ENCODE data around the gene GLI2. TPM values are rescaled to one million over a fixed set of nuclear protein-coding genes. Genes with fewer than 3 reads are reported as not detected.

The GLI2 gene
- total RNA-seq, 2 donors from 2014 or later = 4.9 to 5.4 TPM

DNA sequence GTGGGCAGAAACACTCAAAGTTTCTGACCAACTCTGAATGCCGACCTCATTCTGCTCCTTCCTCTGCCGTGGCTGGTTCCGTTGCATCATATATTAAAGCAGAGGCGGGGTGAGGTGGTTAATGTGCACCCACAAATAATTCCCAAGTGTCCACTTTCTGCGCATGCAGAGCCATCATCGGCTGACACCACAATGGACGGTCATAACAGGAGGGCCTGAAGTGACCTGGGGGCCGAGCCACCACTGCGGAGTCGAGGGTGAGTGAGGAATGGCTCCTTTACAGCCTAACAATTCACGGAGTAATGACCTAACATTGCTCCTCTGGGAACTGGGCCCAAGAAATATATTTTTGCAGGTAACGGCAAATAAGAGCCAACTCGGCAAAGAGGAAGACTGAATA lies 32.9 kb upstream of the GLI2 start:
- no peaks in the 10 kb centered on the region for H3K4me1 ChIP-seq (ENCODE audit: control insufficient read depth in 1 of 2, low read depth in 2 of 2)
- H3K36me3 ChIP-seq = no peaks in the 10 kb centered on the region
- H3K27me3 ChIP-seq (replicated peaks; ENCODE audit: insufficient read depth) = no peaks in the 10 kb centered on the region
- ATAC-seq (ENCODE audit: insufficient number of reproducible peaks, low FRiP score, low read depth) (no peak), DNase-seq (ENCODE audit: low spot score) (no peak)
- no peaks in the 10 kb centered on the region for H3K9me3 ChIP-seq
- no peak overlapping the region for H3K4me3 ChIP-seq
- no peak for TF ChIP-seq CTCF (IDR thresholded peaks at IDR 0.05)
- H3K27ac ChIP-seq = no peak overlapping the region

DNA sequence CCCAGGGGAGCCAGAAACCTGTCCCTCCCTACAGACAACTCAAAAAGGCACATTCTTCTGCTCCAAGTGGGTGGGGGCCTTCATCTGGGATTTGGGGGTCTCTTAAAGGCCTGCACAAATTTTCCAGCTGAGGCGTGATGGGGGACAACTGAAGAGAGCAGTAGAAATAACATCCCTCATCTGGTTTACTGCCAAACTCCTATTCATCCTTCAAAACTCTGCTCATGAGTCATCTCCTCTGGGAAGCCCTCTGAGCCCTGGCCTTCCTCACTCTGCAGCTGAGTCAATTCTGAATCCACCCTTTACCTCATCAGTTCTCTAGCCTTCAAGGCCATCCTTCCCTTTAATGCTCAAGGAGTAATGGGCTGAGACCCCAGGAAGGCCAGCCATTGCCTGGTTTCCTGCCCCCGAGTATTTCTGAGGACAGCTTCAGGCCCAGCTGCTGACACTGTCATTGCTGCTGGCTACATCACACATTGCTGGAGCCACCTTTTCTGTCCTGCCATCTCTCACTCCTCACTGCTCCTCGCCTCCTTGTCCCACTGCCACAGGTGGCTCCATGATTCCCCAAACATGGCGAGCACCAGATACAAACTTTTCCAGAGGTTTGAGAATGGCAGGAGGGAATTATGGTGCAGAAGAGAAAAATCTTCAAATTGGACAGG lies 32.2 kb upstream of the GLI2 start:
- no peaks in the 10 kb centered on the region for H3K9me3 ChIP-seq
- ATAC-seq (ENCODE audit: insufficient number of reproducible peaks, low FRiP score, low read depth) (no peak), DNase-seq (ENCODE audit: low spot score) (no peak)
- TF ChIP-seq CTCF (IDR thresholded peaks at IDR 0.05) = no peak
- no peak overlapping the region for H3K4me3 ChIP-seq
- no peaks in the 10 kb centered on the region for H3K36me3 ChIP-seq
- no peak overlapping the region for H3K27ac ChIP-seq
- H3K27me3 ChIP-seq (replicated peaks; ENCODE audit: insufficient read depth) = no peaks in the 10 kb centered on the region
- no peaks in the 10 kb centered on the region for H3K4me1 ChIP-seq (ENCODE audit: control insufficient read depth in 1 of 2, low read depth in 2 of 2)

DNA sequence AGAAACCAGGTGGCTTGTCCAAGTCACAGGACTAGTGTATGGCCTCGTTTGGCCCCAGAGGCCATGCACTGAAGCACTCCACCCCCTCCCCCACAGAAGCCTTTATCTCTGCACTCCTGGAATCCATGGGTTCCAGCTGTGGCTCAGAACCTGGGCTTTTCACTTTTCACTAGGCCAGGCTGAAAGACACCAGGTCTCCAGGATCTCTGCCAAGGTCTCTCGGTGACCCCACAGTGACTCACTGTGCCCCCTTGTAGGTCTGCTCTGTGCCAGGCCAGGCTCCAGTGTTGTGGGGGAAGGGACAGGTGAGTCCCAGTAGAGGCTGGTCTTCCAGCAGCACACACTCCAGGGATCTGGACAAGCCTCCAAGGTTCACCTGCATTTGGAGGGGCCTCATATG lies 31.0 kb upstream of the GLI2 start:
- no peak for TF ChIP-seq CTCF (IDR thresholded peaks at IDR 0.05)
- no peaks in the 10 kb centered on the region for H3K36me3 ChIP-seq
- no peak for ATAC-seq (ENCODE audit: insufficient number of reproducible peaks, low FRiP score, low read depth)

GRCh38 chr2:120707816-120708215 lies 27.9 kb upstream of the GLI2 start:
- Histone ChIP-seq H3K4me3 (no peak overlapping the region), H3K36me3 (no peaks in the 10 kb centered on the region), H3K4me1 (ENCODE audit: control insufficient read depth in 1 of 2, low read depth in 2 of 2) (no peaks in the 10 kb centered on the region), H3K27ac (no peak overlapping the region), H3K27me3 (replicated peaks; ENCODE audit: insufficient read depth) (no peaks in the 10 kb centered on the region), H3K9me3 (no peaks in the 10 kb centered on the region)
- DNase-seq (ENCODE audit: low spot score) (no peak), ATAC-seq (ENCODE audit: insufficient number of reproducible peaks, low FRiP score, low read depth) (no peak)
- no peak for TF ChIP-seq CTCF (IDR thresholded peaks at IDR 0.05)

More for the DNA sequence above, 31.0 kb upstream of the GLI2 start:
- H3K4me3 ChIP-seq = no peak overlapping the region
- no peak for DNase-seq (ENCODE audit: low spot score)
- no peaks in the 10 kb centered on the region for H3K4me1 ChIP-seq (ENCODE audit: control insufficient read depth in 1 of 2, low read depth in 2 of 2)
- H3K9me3 ChIP-seq = no peaks in the 10 kb centered on the region
- H3K27ac ChIP-seq = no peak overlapping the region
- H3K27me3 ChIP-seq (replicated peaks; ENCODE audit: insufficient read depth) = no peaks in the 10 kb centered on the region

DNA sequence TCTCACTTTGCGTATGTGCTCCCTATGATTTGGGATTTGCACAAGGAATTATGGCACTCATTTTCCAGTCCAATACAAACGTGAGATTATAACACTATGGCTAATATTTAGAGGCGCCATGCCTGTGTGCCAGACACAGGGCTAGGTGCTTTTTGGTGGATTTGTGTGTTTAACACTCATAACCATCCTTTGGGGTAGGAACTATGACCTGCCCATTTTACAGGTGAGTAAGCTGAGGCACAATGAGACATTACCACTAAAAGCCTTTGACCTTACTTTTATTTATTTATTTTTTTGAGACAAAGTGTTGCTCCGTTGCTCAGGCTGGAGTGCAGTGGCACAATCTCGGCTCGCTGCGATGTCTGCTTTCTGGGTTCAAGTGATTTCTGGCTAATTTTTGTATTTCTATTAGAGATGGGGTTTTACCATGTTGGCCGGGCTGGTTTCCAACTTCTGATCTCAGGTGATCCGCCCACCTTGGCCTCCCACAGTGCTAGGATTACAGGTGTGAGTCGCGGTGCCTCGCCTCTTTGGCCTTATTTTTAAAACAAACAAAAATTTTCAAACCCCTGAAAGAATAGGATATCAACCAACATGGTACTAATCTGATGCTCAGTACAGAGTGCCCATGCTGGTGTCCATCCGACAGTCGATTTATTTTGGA lies 26.6 kb upstream of the GLI2 start:
- Histone ChIP-seq H3K4me3 (no peak overlapping the region), H3K4me1 (ENCODE audit: control insufficient read depth in 1 of 2, low read depth in 2 of 2) (no peaks in the 10 kb centered on the region), H3K36me3 (no peaks in the 10 kb centered on the region), H3K9me3 (no peaks in the 10 kb centered on the region), H3K27ac (no peak overlapping the region), H3K27me3 (replicated peaks; ENCODE audit: insufficient read depth) (no peaks in the 10 kb centered on the region)
- no peak for ATAC-seq (ENCODE audit: insufficient number of reproducible peaks, low FRiP score, low read depth)
- no peak for DNase-seq (ENCODE audit: low spot score)
- no peak for TF ChIP-seq CTCF (IDR thresholded peaks at IDR 0.05)

All from thoracic aorta (tissue), 2 donors.